ENCODE results near the gene MVB12B.

MVB12B gene

GRCh38 chr9:126320158-126320922 lies 6.3 kb upstream of the MVB12B start:
- no peak for DNase-seq
- Histone ChIP-seq H3K27me3 (ENCODE audit: insufficient read depth, low read depth, severe bottlenecking) (no peaks in the 10 kb centered on the region), H3K4me3 (ENCODE audit: low read depth, low read length) (no peak overlapping the region), H3K9me3 (ENCODE audit: severe bottlenecking) (peaks cover 13% of the 10 kb centered on the region), H3K27ac (no peak overlapping the region), H3K36me3 (no peaks in the 10 kb centered on the region)
- TF ChIP-seq, protein P1, sequence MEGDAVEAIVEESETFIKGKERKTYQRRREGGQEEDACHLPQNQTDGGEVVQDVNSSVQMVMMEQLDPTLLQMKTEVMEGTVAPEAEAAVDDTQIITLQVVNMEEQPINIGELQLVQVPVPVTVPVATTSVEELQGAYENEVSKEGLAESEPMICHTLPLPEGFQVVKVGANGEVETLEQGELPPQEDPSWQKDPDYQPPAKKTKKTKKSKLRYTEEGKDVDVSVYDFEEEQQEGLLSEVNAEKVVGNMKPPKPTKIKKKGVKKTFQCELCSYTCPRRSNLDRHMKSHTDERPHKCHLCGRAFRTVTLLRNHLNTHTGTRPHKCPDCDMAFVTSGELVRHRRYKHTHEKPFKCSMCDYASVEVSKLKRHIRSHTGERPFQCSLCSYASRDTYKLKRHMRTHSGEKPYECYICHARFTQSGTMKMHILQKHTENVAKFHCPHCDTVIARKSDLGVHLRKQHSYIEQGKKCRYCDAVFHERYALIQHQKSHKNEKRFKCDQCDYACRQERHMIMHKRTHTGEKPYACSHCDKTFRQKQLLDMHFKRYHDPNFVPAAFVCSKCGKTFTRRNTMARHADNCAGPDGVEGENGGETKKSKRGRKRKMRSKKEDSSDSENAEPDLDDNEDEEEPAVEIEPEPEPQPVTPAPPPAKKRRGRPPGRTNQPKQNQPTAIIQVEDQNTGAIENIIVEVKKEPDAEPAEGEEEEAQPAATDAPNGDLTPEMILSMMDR (IDR thresholded peaks at IDR 0.05; ENCODE audit: low read depth, low read length): no peak

- no peak for DNase-seq
- Histone ChIP-seq H3K27me3 (ENCODE audit: insufficient read depth, low read depth, severe bottlenecking) (no peaks in the 10 kb centered on the region), H3K36me3 (no peaks in the 10 kb centered on the region), H3K9me3 (ENCODE audit: severe bottlenecking) (peaks cover 13% of the 10 kb centered on the region), H3K4me3 (ENCODE audit: low read depth, low read length) (no peak overlapping the region), H3K27ac (no peak overlapping the region)
- TF ChIP-seq, protein P1 (IDR thresholded peaks at IDR 0.05; ENCODE audit: low read depth, low read length): no peak
These were observed 4.9 kb upstream of the MVB12B start for GRCh38 chr9:126321742-126322141.

DNA sequence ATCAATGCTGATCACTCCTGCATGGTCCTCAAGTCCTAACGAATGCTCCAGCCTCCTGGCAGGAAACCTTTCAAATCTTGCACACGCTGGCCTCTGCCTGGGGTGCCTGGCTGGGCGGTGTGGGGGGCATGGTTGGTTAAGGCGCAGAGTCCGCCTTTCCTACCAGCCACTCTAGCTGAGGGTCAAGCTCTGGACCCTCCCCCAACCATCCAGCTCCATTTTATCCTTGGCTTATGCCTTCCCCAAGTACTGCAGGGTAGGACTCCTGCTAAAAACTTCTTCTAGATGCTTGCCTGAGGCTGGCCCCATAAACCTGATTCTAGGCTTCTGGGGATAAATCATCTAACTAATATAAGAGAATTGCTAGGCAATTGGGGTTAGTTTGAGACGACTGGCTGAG lies 808 bp upstream of the MVB12B start:
- Histone ChIP-seq H3K9me3 (ENCODE audit: severe bottlenecking) (peaks cover 13% of the 10 kb centered on the region), H3K27ac (peak overlapping the region; percentile 94), H3K27me3 (ENCODE audit: insufficient read depth, low read depth, severe bottlenecking) (no peaks in the 10 kb centered on the region), H3K36me3 (peaks cover 17% of the 10 kb centered on the region), H3K4me3 (ENCODE audit: low read depth, low read length) (peak overlapping the region; percentile 55)
- TF ChIP-seq, protein P1 (IDR thresholded peaks at IDR 0.05; ENCODE audit: low read depth, low read length): no peak
- DNase-seq: peak; percentile 39

GRCh38 chr9:126327006-126327713 lies 531 bp downstream of the MVB12B start:
- no peaks in the 10 kb centered on the region for H3K27me3 ChIP-seq (ENCODE audit: insufficient read depth, low read depth, severe bottlenecking)
- peak overlapping the region; percentile 68 for H3K4me3 ChIP-seq (ENCODE audit: low read depth, low read length)
- peak overlapping the region; percentile 81 for H3K27ac ChIP-seq
- peaks cover 13% of the 10 kb centered on the region for H3K9me3 ChIP-seq (ENCODE audit: severe bottlenecking)
- TF ChIP-seq, protein P1 (IDR thresholded peaks at IDR 0.05; ENCODE audit: low read depth, low read length): peak; percentile 26
- peak; percentile 44 for DNase-seq
- H3K36me3 ChIP-seq: peaks cover 21% of the 10 kb centered on the region

DNA sequence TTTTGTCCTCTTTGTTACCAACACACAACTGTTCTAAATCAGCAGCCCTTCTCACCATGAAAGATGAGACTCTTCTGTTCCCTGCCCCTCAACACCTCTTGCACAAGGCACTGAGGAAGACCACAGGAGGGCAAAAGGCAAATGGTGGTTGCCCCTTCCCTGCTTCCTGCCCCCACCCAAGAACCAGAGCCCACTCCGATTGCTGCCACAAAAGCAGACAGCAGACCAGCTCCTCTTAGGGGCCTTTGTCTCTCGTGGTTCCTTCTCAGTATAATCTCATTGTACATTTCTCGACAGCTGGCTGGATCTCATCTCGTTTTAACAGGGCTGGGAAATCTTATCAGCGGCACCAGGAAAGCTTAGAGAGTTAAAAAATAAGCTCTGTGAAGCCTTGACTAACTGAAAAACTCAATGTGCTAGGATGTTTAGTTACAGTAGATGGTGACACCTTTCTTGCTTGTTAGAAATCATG lies 1.1 kb downstream of the MVB12B start:
- TF ChIP-seq, protein P1 (IDR thresholded peaks at IDR 0.05; ENCODE audit: low read depth, low read length): no peak
- H3K27me3 ChIP-seq (ENCODE audit: insufficient read depth, low read depth, severe bottlenecking): no peaks in the 10 kb centered on the region
- peak; percentile 73 for DNase-seq
- peak overlapping the region; percentile 68 for H3K4me3 ChIP-seq (ENCODE audit: low read depth, low read length)
- H3K9me3 ChIP-seq (ENCODE audit: severe bottlenecking): peaks cover 13% of the 10 kb centered on the region
- peaks cover 21% of the 10 kb centered on the region for H3K36me3 ChIP-seq
- H3K27ac ChIP-seq: peak overlapping the region; percentile 81
